Endodermal cell (in vitro differentiated cells): ENCODE measurements around the gene ENPEP. TPM values are rescaled to one million over a fixed set of nuclear protein-coding genes. Genes with fewer than 3 reads are reported as not detected.
"Not testable (repeated sequence)": the region's sequence is repeated elsewhere in the genome, so short reads cannot be mapped to it uniquely, and the experiment has no call there.

Source experiments
- DNase-seq: peaks from one replicate; pipeline ENCODE4 v3.0.0-alpha.2; 2017
- H3K27ac ChIP-seq: 2 replicates; pipeline ENCODE4 v1.5.1; 2013; ENCODE audit warnings: mild to moderate bottlenecking, low read depth, low read length, moderate library complexity
- H3K27me3 ChIP-seq: 2 replicates; pipeline ENCODE4 v1.6.1; 2013; ENCODE audit warnings: mild to moderate bottlenecking, low read length, moderate library complexity; ENCODE audit not compliant: insufficient read depth, control insufficient read depth, poor library complexity, severe bottlenecking
- H3K36me3 ChIP-seq: 2 replicates; pipeline ENCODE4 v1.7.0; 2013; ENCODE audit warnings: mild to moderate bottlenecking, low read length, moderate library complexity; ENCODE audit not compliant: control insufficient read depth, insufficient read depth
- H3K4me1 ChIP-seq: one replicate; pipeline ENCODE4 v1.7.0; 2013; ENCODE audit warnings: low read length; ENCODE audit not compliant: control insufficient read depth, insufficient read depth
- H3K4me3 ChIP-seq: 2 replicates; pipeline ENCODE4 v1.5.1; 2013; ENCODE audit warnings: mild to moderate bottlenecking, low read length, moderate library complexity
- H3K9ac ChIP-seq: 2 replicates; pipeline ENCODE4 v1.6.1; 2013; ENCODE audit warnings: mild to moderate bottlenecking, low read length, moderate library complexity; ENCODE audit not compliant: poor library complexity, severe bottlenecking; ENCODE audit errors: extremely low read depth
- H3K9me3 ChIP-seq: 2 replicates; pipeline ENCODE4 v1.6.1; 2013; ENCODE audit warnings: mild to moderate bottlenecking, low read length, moderate library complexity; ENCODE audit not compliant: control insufficient read depth
- H3K27ac Mint-ChIP-seq: 2 replicates; pipeline ENCODE4 v1.8.0; 2020; ENCODE audit warnings: mixed read lengths
- H3K27me3 Mint-ChIP-seq: 2 replicates; pipeline ENCODE4 v1.8.0; 2021; ENCODE audit warnings: mild to moderate bottlenecking, mixed read lengths; ENCODE audit not compliant: insufficient read depth
- H3K36me3 Mint-ChIP-seq: 2 replicates; pipeline ENCODE4 v1.8.0; 2020; ENCODE audit warnings: low read depth, mixed read lengths
- H3K4me1 Mint-ChIP-seq: 2 replicates; pipeline ENCODE4 v1.8.0; 2020; ENCODE audit warnings: mixed read lengths
- H3K4me3 Mint-ChIP-seq: 2 replicates; pipeline ENCODE4 v1.8.0; 2020; ENCODE audit warnings: mild to moderate bottlenecking, moderate library complexity, mixed read lengths
- H3K9me3 Mint-ChIP-seq: 2 replicates; pipeline ENCODE4 v1.8.0; 2020; ENCODE audit warnings: mild to moderate bottlenecking, mixed read lengths
- CTCF ChIP-seq: fragments of 200-600 bp; sonication (generic); conservative IDR thresholded peaks from 2 replicates; pipeline ENCODE4 v1.5.0; 2021; ENCODE audit warnings: antibody characterized with exemption, mild to moderate bottlenecking
- WGBS, 2 experiments: methylation state at CpG; one replicate each; pipeline versions ENCODE4 v1.1.5 to v1.1.7; 2013; ENCODE audit warnings: missing lambda C conversion rate in 2 of 2, mixed read lengths in 1 of 2; ENCODE audit not compliant: insufficient coverage in 1 of 2, insufficient read length in 1 of 2; 5-methylcytosine and 5-hydroxymethylcytosine counted together
- long read RNA-seq, 4 experiments: library from polyadenylated mRNA in 2 of 4; library from RNA in 1 of 4; library from capped mRNA in 1 of 4; stranded (forward) in 3 of 4; unstranded in 1 of 4; transcript quantifications; one replicate each; pipeline ENCODE4 v2.0.0, GENCODE V29; 2020 to 2021; ENCODE audit warnings: inconsistent platforms in 1 of 4
- polyA plus RNA-seq, 2 experiments: library from polyadenylated mRNA; stranded (reverse); fragments of 50-300 nt; gene quantifications; one replicate each; pipeline ENCODE4 v1.2.3, GENCODE V29; 2013
- total RNA-seq, 2 donors: library from RNA; stranded (reverse); fragmentation: NEBNext Ultra II Directional in 1 of 2; extraction: Animal tissue kit (Norgen Biotek cat#: 25700) in 1 of 2; gene quantifications; 2 replicates in 1 of 2; 3 replicates in 1 of 2; pipeline ENCODE4 v1.2.1, GENCODE V29; 2021

The ENPEP gene
- total RNA-seq = 1 to 10 TPM; 4.6 to 9.4 TPM
- polyA plus RNA-seq (2013, experiment 1 of 2) = 1.7 TPM
- polyA plus RNA-seq (2013, experiment 2 of 2) = 1.9 TPM
- long read RNA-seq, experiment 1, full-length matches to known transcripts = 1 of 3 reads
- long read RNA-seq, experiment 1, partial matches to known transcripts = 1 of 3 reads
- long read RNA-seq, experiment 1, other reads (novel, unspliced or antisense) = 1 of 3 reads
- long read RNA-seq, experiment 2, full-length matches to known transcripts = 14 of 17 reads
- long read RNA-seq, experiment 2, partial matches to known transcripts = 1 of 17 reads
- long read RNA-seq, experiment 2, other reads (novel, unspliced or antisense) = 2 of 17 reads
- long read RNA-seq, experiment 3, full-length matches to known transcripts = 25 of 31 reads
- long read RNA-seq, experiment 3, partial matches to known transcripts = 0 of 31 reads
- long read RNA-seq, experiment 3, other reads (novel, unspliced or antisense) = 6 of 31 reads
- long read RNA-seq, experiment 4, partial matches to known transcripts = 0 of 1 reads
- long read RNA-seq, experiment 4, other reads (novel, unspliced or antisense) = 1 of 1 reads

GRCh38 chr4:110475881-110476818 is at the start of gene ENPEP:
ENPEP (plus strand) TSS chr4:110476155; CDS start chr4:110476415, 260 bp downstream.
- H3K27ac ChIP-seq = no peak within 1 kb of the TSS
- peaks cover 4% of the 10 kb centered on the region for H3K9me3 Mint-ChIP-seq
- whole genome bisulfite sequencing, 2 experiments = 80 to 92% methylated on average over 6 to 39 of the region's 39 CpGs
- H3K4me1 Mint-ChIP-seq = peaks cover 40% of the 10 kb centered on the region
- no peaks in the 10 kb centered on the region for H3K27me3 ChIP-seq
- peak; percentile 79 for DNase-seq
- H3K27me3 Mint-ChIP-seq = peaks cover 4% of the 10 kb centered on the region
- H3K9me3 ChIP-seq = no peaks in the 10 kb centered on the region
- no peak for TF ChIP-seq CTCF
- no peaks in the 10 kb centered on the region for H3K36me3 ChIP-seq
- peak within 1 kb of the TSS; percentile 71 for H3K4me3 ChIP-seq
- no peaks in the 10 kb centered on the region for H3K36me3 Mint-ChIP-seq
- H3K27ac Mint-ChIP-seq = peak within 1 kb of the TSS; percentile 5
- peak within 1 kb of the TSS; percentile 15 for H3K4me3 Mint-ChIP-seq
- no peak within 1 kb of the TSS for H3K9ac ChIP-seq
- H3K4me1 ChIP-seq = peaks cover 15% of the 10 kb centered on the region

GRCh38 chr4:110431805-110432204 is 44.1 kb upstream of the ENPEP start:
- not testable (repeated sequence) for H3K36me3 ChIP-seq, H3K4me1 Mint-ChIP-seq, H3K27ac Mint-ChIP-seq, H3K36me3 Mint-ChIP-seq, H3K27me3 ChIP-seq, H3K4me3 Mint-ChIP-seq, H3K4me3 ChIP-seq, H3K4me1 ChIP-seq, H3K9ac ChIP-seq, H3K27ac ChIP-seq, H3K27me3 Mint-ChIP-seq
- DNase-seq = peak; percentile 42
- 68% methylated on average over 2 of the region's 2 CpGs; no CpG with 5 or more reads in 1 of the 2 experiments for WGBS, 2 experiments
- peaks cover 55% of the 10 kb centered on the region for H3K9me3 Mint-ChIP-seq
- peaks cover 16% of the 10 kb centered on the region for H3K9me3 ChIP-seq

GRCh38 chr4:110437292-110437691 is 38.7 kb upstream of the ENPEP start:
- not testable (repeated sequence) for H3K27ac ChIP-seq, H3K4me1 Mint-ChIP-seq, H3K27me3 Mint-ChIP-seq, H3K27me3 ChIP-seq, H3K4me3 Mint-ChIP-seq, H3K4me3 ChIP-seq, H3K36me3 Mint-ChIP-seq, H3K9ac ChIP-seq, H3K36me3 ChIP-seq, DNase-seq, H3K4me1 ChIP-seq, H3K27ac Mint-ChIP-seq
- 60 to 84% methylated on average over 1 to 3 of the region's 3 CpGs for WGBS, 2 experiments
- peaks cover 17% of the 10 kb centered on the region for H3K9me3 Mint-ChIP-seq
- peak; percentile 34 for TF ChIP-seq CTCF
- peaks cover 16% of the 10 kb centered on the region for H3K9me3 ChIP-seq

DNA sequence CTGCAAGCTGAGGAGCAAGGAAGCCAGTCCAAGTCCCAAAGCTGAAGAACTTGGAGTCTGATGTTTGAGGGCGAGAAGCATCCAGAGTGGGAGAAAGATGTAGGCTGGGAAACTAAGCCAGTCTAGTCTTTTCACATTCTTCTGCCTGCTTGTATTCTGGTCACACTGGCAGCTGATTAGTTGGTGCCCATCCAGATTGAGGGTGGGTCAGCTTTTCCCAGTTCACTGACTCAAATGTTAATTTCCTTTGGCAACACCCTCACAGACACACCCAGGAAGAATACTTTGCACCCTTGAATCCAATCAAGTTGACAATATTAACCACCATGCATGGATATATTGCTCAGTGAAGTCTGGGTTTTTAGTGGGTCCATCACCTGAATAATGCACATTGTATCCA is 36.7 kb upstream of the ENPEP start:
- 94 to 100% methylated on average over 1 of the region's 1 CpG for WGBS, 2 experiments
- not testable (repeated sequence) for H3K36me3 Mint-ChIP-seq

More for the DNA sequence above, 36.7 kb upstream of the ENPEP start:
- not testable (repeated sequence) for H3K4me1 ChIP-seq, H3K4me3 ChIP-seq, H3K27me3 ChIP-seq, H3K27ac Mint-ChIP-seq, H3K9ac ChIP-seq, H3K27ac ChIP-seq, DNase-seq, H3K4me1 Mint-ChIP-seq, H3K27me3 Mint-ChIP-seq, H3K4me3 Mint-ChIP-seq, H3K36me3 ChIP-seq
- H3K9me3 Mint-ChIP-seq = peaks cover 13% of the 10 kb centered on the region
- H3K9me3 ChIP-seq = peaks cover 15% of the 10 kb centered on the region
